NCI-H1694 (cell line): ENCODE measurements around the gene CLINT1.
A peak's percentile ranks its signal among the peaks of the same experiment; 100 is the strongest.

ENCODE experiments used
- DNase-seq: peaks from one replicate; lab custom pipeline; 2025; lab: John Stamatoyannopoulos, UW

The CLINT1 gene

GRCh38 chr5:157820593-157821252 is 38.2 kb downstream of the CLINT1 start:
- DNase-seq = no peak

GRCh38 chr5:157819502-157820115 is 39.3 kb downstream of the CLINT1 start:
- no peak for DNase-seq

GRCh38 chr5:157818368-157818767 is 40.6 kb downstream of the CLINT1 start:
- no peak for DNase-seq

GRCh38 chr5:157817928-157818327 is 41.0 kb downstream of the CLINT1 start:
- DNase-seq = no peak

- DNase-seq = no peak
These were observed 41.6 kb downstream of the CLINT1 start for GRCh38 chr5:157817387-157817702.

GRCh38 chr5:157816682-157817386 is 42.1 kb downstream of the CLINT1 start:
- no peak for DNase-seq

GRCh38 chr5:157812086-157812485 is 46.9 kb downstream of the CLINT1 start:
- DNase-seq = no peak

GRCh38 chr5:157808043-157808442 is 50.9 kb downstream of the CLINT1 start:
- no peak for DNase-seq

GRCh38 chr5:157802736-157803135 is 56.2 kb downstream of the CLINT1 start:
- DNase-seq = no peak

- no peak for DNase-seq
These were observed 58.8 kb downstream of the CLINT1 start for GRCh38 chr5:157800137-157800536.

- DNase-seq = no peak
These were observed 59.4 kb downstream of the CLINT1 start for GRCh38 chr5:157799578-157799977.

- DNase-seq = no peak
These were observed 65.6 kb downstream of the CLINT1 start for GRCh38 chr5:157793301-157793700.

GRCh38 chr5:157785801-157786200 is 73.1 kb downstream of the CLINT1 start:
- no peak for DNase-seq

- DNase-seq = no peak
These were observed 79.7 kb downstream of the CLINT1 start for GRCh38 chr5:157779221-157779620.

- no peak for DNase-seq
These were observed 80.7 kb downstream of the CLINT1 start for GRCh38 chr5:157778121-157778805.

GRCh38 chr5:157772127-157772526 is 86.8 kb downstream of the CLINT1 start:
- no peak for DNase-seq

GRCh38 chr5:157770665-157771064 is 88.3 kb downstream of the CLINT1 start:
- no peak for DNase-seq

GRCh38 chr5:157767689-157768088 is 91.3 kb downstream of the CLINT1 start:
- no peak for DNase-seq

GRCh38 chr5:157766902-157767301 is 92.0 kb downstream of the CLINT1 start:
- no peak for DNase-seq

- DNase-seq = no peak
These were observed 92.5 kb downstream of the CLINT1 start for GRCh38 chr5:157766442-157766841.

- DNase-seq = no peak
These were observed 94.4 kb downstream of the CLINT1 start for GRCh38 chr5:157764531-157764930.

GRCh38 chr5:157761690-157762621 is 97.0 kb downstream of the CLINT1 start:
- peak; percentile 62 for DNase-seq
